CD4-positive, alpha-beta T cell treated with Interleukin-2 at 100 ng/mL for 4 hours (primary cell): ENCODE data around the gene CTXND2.
"Not testable (repeated sequence)": the region's sequence is repeated elsewhere in the genome, so short reads cannot be mapped to it uniquely, and the experiment has no call there.

Experiments
- DNase-seq: peaks from one replicate; pipeline ENCODE4 v3.0.0-alpha.2; 2020; ENCODE audit warnings: low spot score

The CTXND2 gene

DNA sequence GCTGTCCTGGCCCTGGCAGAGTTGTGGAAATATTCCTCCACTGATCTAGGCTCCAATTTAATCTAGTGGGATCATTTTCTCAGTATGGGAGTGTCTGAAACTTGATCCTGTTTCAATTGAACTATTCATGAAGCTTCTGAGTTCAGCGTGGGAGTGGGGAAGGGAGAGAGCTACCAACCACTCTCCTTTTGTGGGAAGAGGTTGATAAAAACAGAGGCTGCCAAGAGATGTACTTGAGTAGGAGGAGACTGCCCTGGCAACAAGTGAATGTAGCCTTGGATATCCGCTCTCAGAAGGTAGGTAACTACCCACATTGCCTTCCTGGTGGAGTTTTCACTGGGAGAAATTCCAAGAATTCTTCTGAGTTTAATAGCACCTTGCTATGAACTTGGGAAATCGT is at the start of gene CTXND2:
Gene CTXND2, plus strand, starts transcription at position 119 of the 400 bp plus-strand sequence. CDS start 25,179 bp downstream, outside the sequence.
- no peak for DNase-seq

DNA sequence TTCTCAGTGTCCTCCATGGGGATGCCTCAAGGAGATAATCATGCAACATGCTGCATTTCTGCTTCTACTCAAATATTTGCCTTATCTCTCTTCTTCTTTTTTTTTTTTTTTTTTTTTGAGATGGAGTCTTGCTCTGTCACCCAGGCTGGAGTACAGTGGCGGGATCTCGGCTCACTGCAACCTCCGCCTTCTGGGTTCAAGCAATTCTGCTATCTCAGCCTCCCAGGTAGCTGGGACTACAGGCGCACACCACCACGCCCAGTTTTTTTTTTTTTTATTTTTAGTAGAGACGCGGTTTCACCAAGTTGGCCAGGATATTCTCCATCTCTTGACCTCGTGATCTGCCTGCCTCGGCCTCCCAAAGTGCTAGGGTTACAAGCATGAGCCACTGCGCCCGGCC is 46.1 kb upstream of the CTXND2 start:
- not testable (repeated sequence) for DNase-seq

- DNase-seq: peak; percentile 53
Observed at GRCh38 chr1:150841626-150842025, 45.3 kb upstream of the CTXND2 start.

- no peak for DNase-seq
Observed at GRCh38 chr1:150842343-150842742, 44.6 kb upstream of the CTXND2 start.

DNA sequence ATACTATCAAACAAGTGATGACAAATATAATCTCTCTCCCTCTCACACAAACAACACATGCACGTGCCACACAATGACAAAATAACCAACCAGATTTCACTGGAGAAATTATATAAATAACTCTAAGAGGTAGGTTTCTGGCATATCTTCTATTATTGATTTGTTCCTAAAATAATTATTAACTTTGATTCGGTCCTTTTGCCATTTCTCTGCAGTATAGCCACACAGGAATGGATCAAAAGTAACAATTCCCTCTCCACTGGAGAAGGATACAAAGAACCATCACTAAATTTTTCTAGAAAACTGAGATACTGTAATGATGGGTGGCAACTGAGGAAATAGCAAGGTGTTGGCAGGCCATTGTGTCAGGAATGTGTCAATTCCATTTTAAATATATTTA is 44.0 kb upstream of the CTXND2 start:
- DNase-seq: no peak

DNA sequence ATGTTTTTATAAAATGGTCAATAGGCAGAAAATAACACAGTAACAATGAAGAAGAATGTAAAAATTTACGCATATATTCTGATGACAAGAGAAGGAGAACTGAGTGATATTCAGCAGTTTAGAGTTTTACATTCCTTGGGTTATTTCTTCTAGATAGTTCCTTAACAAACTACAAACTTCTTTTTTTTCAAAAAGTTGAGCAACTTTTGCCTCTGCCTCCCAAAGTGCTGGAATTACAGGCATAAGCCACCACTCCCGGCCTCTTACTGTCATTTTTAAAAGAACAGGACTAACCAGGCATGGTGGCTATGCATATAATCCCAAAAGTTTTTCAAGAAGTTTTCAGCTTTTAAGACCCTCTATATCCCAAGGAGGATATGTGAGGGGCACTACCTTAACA is 43.5 kb upstream of the CTXND2 start:
- no peak for DNase-seq

- no peak for DNase-seq
Observed at GRCh38 chr1:150846473-150847146, 40.3 kb upstream of the CTXND2 start.

DNA sequence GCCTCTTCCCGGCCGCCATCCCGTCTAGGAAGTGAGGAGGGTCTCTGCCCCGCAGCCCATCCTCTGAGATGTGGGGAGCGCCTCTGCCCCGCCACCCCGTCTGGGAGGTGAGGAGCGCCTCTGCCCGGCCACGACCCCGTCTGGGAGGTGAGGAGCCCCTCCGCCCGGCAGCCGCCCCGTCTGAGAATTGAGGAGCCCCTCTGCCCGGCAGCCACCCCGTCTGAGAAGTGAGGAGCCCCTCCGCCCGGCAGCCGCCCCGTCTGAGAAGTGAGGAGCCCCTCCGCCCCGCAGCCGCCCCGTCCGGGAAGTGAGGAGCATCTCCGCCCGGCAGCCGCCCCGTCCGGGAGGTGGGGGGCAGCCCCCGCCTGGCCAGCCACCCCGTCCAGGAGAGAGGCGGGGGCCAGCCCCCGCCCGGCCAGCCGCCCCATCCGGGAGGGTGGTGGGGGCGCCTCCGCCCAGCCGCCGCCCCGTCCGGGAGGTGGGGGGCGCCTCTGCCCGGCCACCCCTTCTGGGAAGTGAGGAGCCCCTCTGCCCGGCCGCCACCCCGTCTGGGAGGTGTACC is 36.1 kb upstream of the CTXND2 start:
- not testable (repeated sequence) for DNase-seq

DNA sequence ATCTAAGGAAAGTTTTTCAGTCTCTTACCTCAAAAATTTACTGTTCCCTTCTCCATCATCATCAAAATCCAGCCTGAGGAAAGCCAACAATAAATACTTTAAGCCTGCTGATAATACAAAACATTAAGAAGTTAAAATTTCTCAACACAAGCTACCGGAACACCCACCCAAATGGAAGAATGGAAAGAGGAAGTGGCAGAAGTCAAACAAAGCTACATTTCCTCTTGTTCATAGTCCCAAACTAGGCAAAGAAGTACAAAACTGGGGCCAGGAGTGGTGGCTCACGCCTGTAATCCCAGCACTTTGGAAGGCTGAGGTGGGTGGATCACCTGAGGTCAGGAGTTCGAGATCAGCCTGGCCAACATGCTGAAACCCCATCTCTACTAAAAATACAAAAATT is 34.2 kb upstream of the CTXND2 start:
- not testable (repeated sequence) for DNase-seq

DNA sequence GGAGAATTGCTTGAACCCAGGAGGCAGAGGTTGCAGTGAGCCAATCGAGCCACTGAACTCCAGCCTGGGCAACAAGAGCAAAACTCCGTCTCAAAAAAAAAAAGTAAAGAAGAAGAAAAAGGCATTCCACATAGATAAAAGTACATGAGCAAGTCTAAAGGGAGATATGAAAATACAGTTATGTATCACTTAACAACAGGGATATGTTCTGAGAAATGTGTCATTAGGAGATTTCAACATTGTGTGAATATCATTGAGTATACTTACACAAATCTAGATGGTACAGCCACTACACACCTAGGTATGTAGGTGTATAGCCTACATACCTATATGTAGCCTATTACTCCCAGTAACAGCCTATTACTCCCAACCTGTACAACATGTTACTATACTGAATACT is 23.2 kb upstream of the CTXND2 start:
- DNase-seq: no peak

GRCh38 chr1:150864200-150864599 is 22.7 kb upstream of the CTXND2 start:
- not testable (repeated sequence) for DNase-seq

DNA sequence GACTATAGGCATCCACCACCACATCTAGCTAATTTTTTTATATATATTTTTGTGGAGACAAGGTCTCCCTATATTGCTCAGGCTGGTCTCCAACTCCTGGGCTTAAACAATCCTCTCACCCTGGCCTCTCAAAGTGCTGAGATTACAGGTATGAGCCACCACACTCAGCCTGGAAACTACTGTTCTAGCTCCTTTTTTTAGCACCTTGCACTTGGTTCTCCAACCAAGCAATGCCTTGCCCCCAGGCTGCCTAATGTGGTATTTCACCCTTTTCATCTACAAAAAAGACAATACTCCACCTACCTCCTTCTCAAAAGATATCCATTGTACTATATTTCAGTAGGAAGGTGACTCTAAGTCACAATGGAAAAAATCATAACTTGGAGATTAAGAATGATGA is 17.3 kb upstream of the CTXND2 start:
- no peak for DNase-seq

DNA sequence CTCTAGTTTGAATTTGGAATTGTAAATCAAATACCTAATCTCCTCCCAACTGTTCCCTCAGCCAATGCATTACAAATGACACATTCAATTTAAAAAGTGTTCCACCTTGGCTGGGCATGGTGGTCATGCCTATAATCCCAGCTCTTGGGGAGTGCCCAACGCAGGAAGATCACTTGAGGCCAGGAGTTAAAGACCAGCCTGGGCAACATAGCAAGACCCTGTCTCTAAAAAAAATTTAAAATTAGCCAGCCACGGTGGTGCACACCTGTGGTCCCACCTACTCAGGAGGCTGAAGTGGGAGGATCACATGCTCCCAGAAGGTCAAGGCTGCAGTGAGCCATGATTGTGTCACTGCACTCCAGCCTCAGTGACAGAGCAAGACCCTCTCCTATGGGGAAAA is 14.4 kb upstream of the CTXND2 start:
- DNase-seq: no peak

DNA sequence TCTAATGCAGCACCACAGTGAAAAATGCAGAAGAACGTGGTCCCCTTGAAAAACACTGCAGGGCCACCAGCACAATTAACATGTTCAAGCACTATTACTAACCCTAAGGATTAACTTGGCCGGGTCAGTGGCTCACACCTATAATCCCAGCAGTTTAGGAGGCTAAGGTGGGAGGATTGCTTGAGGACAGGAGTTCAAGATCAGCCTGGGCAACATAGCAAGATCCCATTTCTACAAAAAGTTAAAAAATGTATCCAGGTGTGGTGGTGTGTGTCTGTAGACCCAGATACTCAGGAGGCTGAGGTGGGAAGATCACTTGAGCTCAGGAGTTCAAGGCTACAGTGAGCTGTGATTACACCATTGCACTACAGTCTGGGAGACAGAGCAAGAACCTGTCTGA is 13.4 kb upstream of the CTXND2 start:
- DNase-seq: no peak

- DNase-seq: peak; percentile 26
Observed at GRCh38 chr1:150874455-150875196, 12.3 kb upstream of the CTXND2 start.

- DNase-seq: no peak
Observed at GRCh38 chr1:150875197-150876118, 11.5 kb upstream of the CTXND2 start.

DNA sequence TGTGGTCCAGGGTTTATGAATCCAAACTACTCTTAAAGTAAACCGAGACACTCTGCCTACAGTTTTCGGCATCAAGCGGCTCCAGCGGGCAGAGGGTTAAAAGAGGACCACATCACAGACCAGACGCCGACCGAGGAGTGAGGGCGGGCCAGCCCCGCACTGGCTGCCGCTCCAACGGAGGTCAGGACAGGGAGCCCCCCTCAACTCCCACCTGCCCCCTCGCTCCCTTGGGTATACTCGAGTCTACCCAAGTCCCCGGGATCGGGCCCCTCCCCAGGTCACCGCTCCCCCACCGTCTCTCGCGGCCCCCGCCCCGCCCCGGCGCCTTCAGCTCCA is 10.8 kb upstream of the CTXND2 start:
- DNase-seq: no peak

- not testable (repeated sequence) for DNase-seq
Observed at GRCh38 chr1:150878931-150879330, 8.0 kb upstream of the CTXND2 start.

DNA sequence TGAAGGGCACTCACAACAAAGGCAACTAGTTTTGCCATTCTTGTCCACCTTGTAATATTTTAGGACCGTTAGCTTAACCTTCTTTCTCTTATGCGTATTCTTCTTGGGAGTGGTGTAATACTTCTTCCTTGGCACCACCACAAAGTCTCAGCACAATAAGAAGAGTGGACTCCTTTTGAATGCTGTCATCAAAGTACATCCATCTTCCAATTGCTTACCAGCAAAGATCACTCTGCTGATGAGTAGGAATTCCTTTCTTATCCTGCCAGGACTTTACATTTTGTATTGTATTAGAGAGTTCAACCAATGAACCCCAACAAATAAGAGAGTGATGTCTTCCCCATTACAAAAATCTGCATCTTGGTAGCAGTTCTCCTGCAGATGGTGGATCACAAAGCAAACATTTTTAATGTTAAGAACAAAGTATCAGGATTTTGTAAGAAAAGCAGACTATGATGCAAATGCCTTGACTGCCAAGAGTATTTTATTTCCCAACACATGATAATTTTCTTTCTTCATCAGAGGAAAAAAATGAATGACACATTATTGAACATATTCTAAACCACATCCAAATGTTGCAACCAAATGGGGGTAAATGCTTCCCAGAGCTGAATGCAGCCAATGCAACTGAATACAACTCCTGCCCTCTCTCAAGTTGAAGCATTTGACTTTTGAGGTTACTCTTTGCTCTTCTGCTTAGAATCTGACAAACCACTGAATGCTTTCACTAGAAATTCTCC is 5.4 kb upstream of the CTXND2 start:
- no peak for DNase-seq

DNA sequence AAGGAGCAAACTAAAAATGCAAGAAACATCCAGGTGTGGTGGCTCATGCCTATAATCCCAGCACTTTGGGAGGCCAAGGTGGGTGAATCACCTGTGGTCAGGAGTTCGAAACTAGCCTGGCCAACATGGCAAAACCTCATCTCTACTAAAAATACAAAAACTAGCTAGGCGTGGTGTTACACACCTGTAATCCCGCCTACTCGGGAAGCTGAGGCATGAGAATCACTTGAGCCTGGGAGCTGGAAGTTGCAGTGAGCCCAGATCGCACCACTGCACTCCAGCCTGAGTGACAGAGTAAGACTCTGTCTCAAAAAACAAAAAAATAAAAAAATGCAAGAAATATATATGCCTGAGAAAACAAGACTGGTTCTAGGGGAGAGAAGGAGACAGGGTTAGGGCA is 3.8 kb upstream of the CTXND2 start:
- DNase-seq: not testable (repeated sequence)

DNA sequence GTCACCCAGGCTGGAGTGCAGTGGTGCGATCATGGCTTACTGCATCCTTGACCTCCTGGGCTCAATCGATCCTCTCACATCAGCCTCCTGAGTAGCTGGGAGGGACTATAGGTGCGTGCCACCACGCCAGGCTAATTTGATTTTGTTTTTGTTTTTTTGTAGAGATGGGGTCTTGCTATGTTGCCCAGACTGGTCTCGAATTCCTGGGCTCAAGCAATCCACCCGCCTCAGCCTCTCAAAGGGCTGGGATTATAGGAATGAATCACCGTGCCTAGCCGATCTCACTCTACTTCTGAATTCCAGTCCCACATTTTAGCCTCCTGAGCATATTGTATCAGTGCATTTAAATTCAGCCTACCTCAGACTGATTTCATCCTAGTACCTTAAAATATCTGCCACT is 1.8 kb downstream of the CTXND2 start:
- no peak for DNase-seq

GRCh38 chr1:150890033-150890416 is 3.1 kb downstream of the CTXND2 start:
- DNase-seq: peak; percentile 10
